HG02763 (cell line): ENCODE results near the gene KRTAP20-4.

ENCODE experiments used
- ATAC-seq: cut with Tn5 transposase; IDR thresholded peaks from one replicate; pipeline ENCODE4 v1.9.1; 2021; ENCODE audit warnings: mild to moderate bottlenecking, moderate library complexity; ENCODE audit not compliant: unreplicated experiment

Gene KRTAP20-4

GRCh38 chr21:30646904-30647414, 26.5 kb downstream of the KRTAP20-4 start:
- ATAC-seq, result no peak

GRCh38 chr21:30652891-30653290, 32.5 kb downstream of the KRTAP20-4 start:
- no peak for ATAC-seq

- ATAC-seq, result no peak
Observed at GRCh38 chr21:30668776-30669175, 48.3 kb downstream of the KRTAP20-4 start.
